Measurements from ENCODE around the gene CORO2B.

CORO2B gene

DNA sequence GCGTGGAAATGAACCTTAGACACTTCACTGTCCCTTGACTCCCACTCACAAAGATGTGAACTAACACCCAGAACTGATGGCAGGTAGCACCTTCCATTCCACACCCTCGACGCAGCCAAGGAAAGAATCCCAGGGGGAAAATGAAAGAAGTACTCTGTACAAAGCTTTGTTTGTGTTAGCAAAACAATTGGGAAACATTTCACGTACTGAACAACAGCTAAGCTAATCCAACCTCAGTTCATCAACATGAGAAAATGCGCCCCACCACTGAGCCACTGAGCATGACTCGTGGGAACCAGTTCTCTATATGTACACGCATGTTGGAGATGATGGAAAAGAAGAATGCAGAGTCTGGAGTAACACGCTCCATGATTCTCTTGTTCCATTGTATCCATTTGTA, 32.0 kb downstream of the CORO2B start:
- H3K27me3 Mint-ChIP-seq, result peaks cover 9% of the 10 kb centered on the region

DNA sequence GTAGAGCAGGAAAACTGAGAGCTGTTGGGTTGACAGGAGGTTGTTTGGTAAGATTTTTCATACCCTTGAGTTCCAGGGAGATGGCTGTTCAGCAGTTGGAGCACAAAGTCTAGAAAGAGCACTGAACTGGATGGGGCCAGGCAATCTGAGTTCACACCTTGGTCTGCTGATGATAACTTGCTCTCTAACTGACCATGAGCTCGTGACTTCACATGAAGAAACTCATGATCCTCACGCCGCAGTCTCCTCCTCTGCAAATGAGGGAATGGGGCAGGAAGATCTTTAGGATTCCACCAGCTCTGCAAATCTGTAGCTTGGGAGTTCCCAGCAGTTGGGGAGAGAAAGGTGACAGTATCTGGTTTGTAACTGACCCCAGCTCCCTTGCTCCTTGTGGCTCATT, 33.7 kb downstream of the CORO2B start:
- Mint-ChIP-seq H3K4me1 (ENCODE audit: low read depth) (no peaks in the 10 kb centered on the region), H3K4me3 (no peak overlapping the region), H3K27ac (no peak overlapping the region), H3K27me3 (peaks cover 9% of the 10 kb centered on the region), H3K9me3 (no peaks in the 10 kb centered on the region), H3K36me3 (ENCODE audit: low read depth) (no peaks in the 10 kb centered on the region)
- no peak for DNase-seq

More for the DNA sequence above, 32.0 kb downstream of the CORO2B start:
- H3K27ac Mint-ChIP-seq, result no peak overlapping the region
- H3K36me3 Mint-ChIP-seq (ENCODE audit: low read depth), result no peaks in the 10 kb centered on the region
- no peak overlapping the region for H3K4me3 Mint-ChIP-seq
- H3K4me1 Mint-ChIP-seq (ENCODE audit: low read depth), result no peaks in the 10 kb centered on the region
- H3K9me3 Mint-ChIP-seq, result peaks cover 3% of the 10 kb centered on the region
- no peak for DNase-seq

DNA sequence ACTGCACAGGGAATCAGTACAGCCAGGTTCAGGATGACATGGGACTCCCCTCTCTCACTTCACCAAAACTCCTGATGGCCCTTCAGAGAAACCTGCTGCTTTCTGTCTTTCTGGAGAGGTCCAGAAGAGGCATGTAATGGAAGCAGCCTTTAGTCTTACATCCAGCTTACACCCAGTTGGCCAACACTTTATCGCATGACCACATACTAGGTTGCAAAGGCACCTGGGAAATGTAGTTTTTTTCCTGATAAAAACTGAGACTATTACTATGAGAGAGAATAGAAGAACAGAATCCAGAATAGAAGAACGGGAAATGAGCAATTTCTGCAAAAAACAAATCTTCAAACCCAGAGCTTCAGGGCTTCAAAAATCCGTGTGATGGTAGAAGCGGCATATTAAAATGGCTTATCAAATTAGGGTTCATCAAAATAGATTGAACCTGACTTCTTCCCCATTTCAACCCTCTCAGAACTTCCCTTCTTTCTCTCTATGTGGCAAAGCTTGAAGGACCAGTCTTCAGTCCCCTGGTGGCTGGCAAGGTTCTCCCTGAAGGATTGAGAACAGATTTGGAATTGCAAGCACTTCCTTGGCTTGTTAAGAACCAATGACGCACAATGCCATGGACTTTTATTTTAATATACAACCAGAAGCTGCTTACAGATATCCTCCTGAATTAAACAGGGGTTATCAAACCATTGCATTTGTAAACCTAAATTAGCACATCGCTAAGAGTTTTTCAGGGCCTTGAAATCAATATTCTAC, 34.4 kb downstream of the CORO2B start:
- Mint-ChIP-seq H3K27me3 (peaks cover 9% of the 10 kb centered on the region), H3K27ac (no peak overlapping the region), H3K4me1 (ENCODE audit: low read depth) (no peaks in the 10 kb centered on the region), H3K4me3 (no peak overlapping the region), H3K9me3 (no peaks in the 10 kb centered on the region), H3K36me3 (ENCODE audit: low read depth) (no peaks in the 10 kb centered on the region)
- DNase-seq, result no peak

- no peak for DNase-seq
- Mint-ChIP-seq H3K9me3 (no peaks in the 10 kb centered on the region), H3K4me1 (ENCODE audit: low read depth) (no peaks in the 10 kb centered on the region), H3K27ac (no peak overlapping the region), H3K4me3 (no peak overlapping the region), H3K27me3 (peaks cover 6% of the 10 kb centered on the region), H3K36me3 (ENCODE audit: low read depth) (no peaks in the 10 kb centered on the region)
Measured at GRCh38 chr15:68614286-68615035, 35.7 kb downstream of the CORO2B start.

DNA sequence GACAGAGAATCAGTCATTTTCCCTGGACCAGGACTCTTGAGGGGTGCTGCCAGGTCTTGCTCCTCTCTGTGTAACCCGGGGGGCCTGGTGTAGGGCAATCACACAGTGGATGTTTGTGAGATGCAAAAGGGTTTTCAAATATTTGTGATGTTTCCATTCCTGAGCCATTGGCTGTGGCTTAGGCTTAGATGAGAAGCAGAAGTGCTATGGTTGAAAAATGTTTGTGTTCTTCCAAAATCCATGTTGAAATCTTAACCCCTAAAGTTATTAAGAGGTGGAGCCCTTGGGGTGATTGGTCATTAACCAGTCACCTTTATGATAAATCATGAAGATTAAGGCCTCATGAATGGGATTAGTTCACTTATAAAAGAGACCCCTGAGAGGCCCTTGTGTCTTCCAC, 36.5 kb downstream of the CORO2B start:
- DNase-seq, result no peak
- Mint-ChIP-seq H3K4me1 (ENCODE audit: low read depth) (no peaks in the 10 kb centered on the region), H3K4me3 (no peak overlapping the region), H3K36me3 (ENCODE audit: low read depth) (no peaks in the 10 kb centered on the region), H3K27me3 (peaks cover 6% of the 10 kb centered on the region), H3K27ac (no peak overlapping the region), H3K9me3 (no peaks in the 10 kb centered on the region)

GRCh38 chr15:68615811-68616210, 37.0 kb downstream of the CORO2B start:
- Mint-ChIP-seq H3K27me3 (peaks cover 6% of the 10 kb centered on the region), H3K4me1 (ENCODE audit: low read depth) (no peaks in the 10 kb centered on the region), H3K4me3 (no peak overlapping the region), H3K36me3 (ENCODE audit: low read depth) (no peaks in the 10 kb centered on the region), H3K27ac (no peak overlapping the region), H3K9me3 (no peaks in the 10 kb centered on the region)
- DNase-seq, result no peak

GRCh38 chr15:68616397-68616796, 37.6 kb downstream of the CORO2B start:
- no peak overlapping the region for H3K4me3 Mint-ChIP-seq
- H3K4me1 Mint-ChIP-seq (ENCODE audit: low read depth), result no peaks in the 10 kb centered on the region
- no peaks in the 10 kb centered on the region for H3K36me3 Mint-ChIP-seq (ENCODE audit: low read depth)
- H3K9me3 Mint-ChIP-seq, result no peaks in the 10 kb centered on the region
- H3K27me3 Mint-ChIP-seq, result peaks cover 9% of the 10 kb centered on the region
- no peak for DNase-seq
- H3K27ac Mint-ChIP-seq, result no peak overlapping the region

DNA sequence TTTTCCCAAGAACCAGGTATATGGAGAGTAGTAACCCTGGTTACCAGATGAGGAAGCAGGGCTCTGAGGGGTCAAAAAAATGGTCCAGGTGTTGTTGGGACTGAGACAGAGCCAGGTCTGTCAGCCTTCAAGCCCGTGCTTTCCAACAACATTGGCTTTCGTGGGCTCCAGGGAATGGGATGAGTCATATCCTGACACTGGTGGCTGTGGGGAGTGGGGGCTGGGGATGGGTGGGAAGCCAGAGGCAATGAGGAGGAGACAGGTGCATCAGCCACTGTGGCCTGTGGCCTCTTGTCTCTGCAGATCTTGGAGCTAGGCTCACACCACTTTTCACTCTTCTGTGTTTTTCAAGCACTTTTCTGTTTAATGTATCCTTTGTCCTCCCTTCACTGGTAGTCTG, 38.2 kb downstream of the CORO2B start:
- Mint-ChIP-seq H3K9me3 (no peaks in the 10 kb centered on the region), H3K4me1 (ENCODE audit: low read depth) (no peaks in the 10 kb centered on the region), H3K36me3 (ENCODE audit: low read depth) (no peaks in the 10 kb centered on the region), H3K4me3 (no peak overlapping the region), H3K27me3 (peaks cover 10% of the 10 kb centered on the region), H3K27ac (no peak overlapping the region)
- no peak for DNase-seq

GRCh38 chr15:68617777-68618176, 39.0 kb downstream of the CORO2B start:
- Mint-ChIP-seq H3K27ac (no peak overlapping the region), H3K4me3 (no peak overlapping the region), H3K9me3 (no peaks in the 10 kb centered on the region), H3K27me3 (peaks cover 13% of the 10 kb centered on the region), H3K4me1 (ENCODE audit: low read depth) (no peaks in the 10 kb centered on the region), H3K36me3 (ENCODE audit: low read depth) (no peaks in the 10 kb centered on the region)
- no peak for DNase-seq

- no peaks in the 10 kb centered on the region for H3K36me3 Mint-ChIP-seq (ENCODE audit: low read depth)
- DNase-seq, result no peak
- H3K9me3 Mint-ChIP-seq, result no peaks in the 10 kb centered on the region
- H3K27ac Mint-ChIP-seq, result no peak overlapping the region
- H3K4me1 Mint-ChIP-seq (ENCODE audit: low read depth), result no peaks in the 10 kb centered on the region
- H3K4me3 Mint-ChIP-seq, result no peak overlapping the region
- H3K27me3 Mint-ChIP-seq, result peaks cover 13% of the 10 kb centered on the region
Measured at GRCh38 chr15:68618394-68618793, 39.6 kb downstream of the CORO2B start.

- H3K27ac Mint-ChIP-seq, result no peak overlapping the region
- no peak for DNase-seq
- H3K4me1 Mint-ChIP-seq (ENCODE audit: low read depth), result no peaks in the 10 kb centered on the region
- no peaks in the 10 kb centered on the region for H3K36me3 Mint-ChIP-seq (ENCODE audit: low read depth)
- H3K4me3 Mint-ChIP-seq, result no peak overlapping the region
- peaks cover 10% of the 10 kb centered on the region for H3K27me3 Mint-ChIP-seq
- no peaks in the 10 kb centered on the region for H3K9me3 Mint-ChIP-seq
Measured at GRCh38 chr15:68618908-68619698, 40.3 kb downstream of the CORO2B start.

GRCh38 chr15:68620721-68621527, 42.1 kb downstream of the CORO2B start:
- H3K9me3 Mint-ChIP-seq, result no peaks in the 10 kb centered on the region
- H3K27me3 Mint-ChIP-seq, result peaks cover 13% of the 10 kb centered on the region
- DNase-seq, result no peak
- H3K4me3 Mint-ChIP-seq, result no peak overlapping the region
- no peaks in the 10 kb centered on the region for H3K36me3 Mint-ChIP-seq (ENCODE audit: low read depth)
- no peaks in the 10 kb centered on the region for H3K4me1 Mint-ChIP-seq (ENCODE audit: low read depth)
- no peak overlapping the region for H3K27ac Mint-ChIP-seq

GRCh38 chr15:68621535-68621934, 42.7 kb downstream of the CORO2B start:
- Mint-ChIP-seq H3K4me3 (no peak overlapping the region), H3K27me3 (peaks cover 18% of the 10 kb centered on the region), H3K9me3 (no peaks in the 10 kb centered on the region), H3K27ac (no peak overlapping the region), H3K36me3 (ENCODE audit: low read depth) (no peaks in the 10 kb centered on the region), H3K4me1 (ENCODE audit: low read depth) (no peaks in the 10 kb centered on the region)
- DNase-seq, result no peak

DNA sequence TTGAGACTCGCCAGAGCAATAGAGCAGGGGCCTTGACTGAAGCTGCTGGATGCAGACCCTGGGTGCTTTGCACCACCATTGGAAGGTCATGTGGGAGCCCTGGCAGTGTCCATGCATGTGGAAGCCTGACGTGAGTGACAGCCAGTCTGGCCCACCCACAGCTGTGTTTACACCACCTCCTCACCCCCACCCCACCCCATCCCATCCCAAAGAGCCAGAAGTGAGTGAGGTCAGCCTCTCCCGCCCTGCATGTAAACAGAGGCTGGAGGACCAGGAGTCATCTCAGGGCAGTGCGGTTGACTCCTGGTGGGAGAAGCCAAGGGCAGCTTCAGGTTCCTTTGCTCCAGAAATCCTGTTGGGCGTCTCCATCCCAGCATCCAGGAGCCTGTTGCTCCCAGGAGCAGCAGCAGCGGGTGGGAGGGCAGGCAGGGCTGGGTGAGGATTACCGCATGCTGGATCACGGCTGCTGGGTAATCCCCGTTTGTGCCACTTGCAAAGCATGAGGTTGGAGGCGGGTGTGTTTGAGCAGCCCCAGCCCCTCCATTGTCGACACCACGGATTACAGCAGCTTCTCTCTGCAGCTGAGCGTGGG, 44.6 kb downstream of the CORO2B start:
- Mint-ChIP-seq H3K4me1 (ENCODE audit: low read depth) (no peaks in the 10 kb centered on the region), H3K4me3 (no peak overlapping the region)

More for the DNA sequence above, 44.6 kb downstream of the CORO2B start:
- H3K27ac Mint-ChIP-seq, result no peak overlapping the region
- peaks cover 33% of the 10 kb centered on the region for H3K27me3 Mint-ChIP-seq
- no peak for DNase-seq
- no peaks in the 10 kb centered on the region for H3K36me3 Mint-ChIP-seq (ENCODE audit: low read depth)
- no peaks in the 10 kb centered on the region for H3K9me3 Mint-ChIP-seq

Measured in activated T-cell treated with anti-CD3 and anti-CD28 coated beads, Interleukin-2, amount 50 U/mL, for 24 hours (primary cell).